MM.1S (cell line): ENCODE data around the gene MBD5.

Experiments
- CTCF ChIP-seq: fragments of 300-600 bp; sonication (generic); IDR thresholded peaks from 2 replicates; pipeline ENCODE4 v1.5.1; 2016; ENCODE audit warnings: antibody characterized with exemption, low read length, mixed read lengths
- EZH2phosphoT487 ChIP-seq: fragments of 300-600 bp; sonication (generic); IDR thresholded peaks from 2 replicates; pipeline ENCODE4 v1.6.1; 2018; ENCODE audit warnings: antibody characterized with exemption, low read length

DNA sequence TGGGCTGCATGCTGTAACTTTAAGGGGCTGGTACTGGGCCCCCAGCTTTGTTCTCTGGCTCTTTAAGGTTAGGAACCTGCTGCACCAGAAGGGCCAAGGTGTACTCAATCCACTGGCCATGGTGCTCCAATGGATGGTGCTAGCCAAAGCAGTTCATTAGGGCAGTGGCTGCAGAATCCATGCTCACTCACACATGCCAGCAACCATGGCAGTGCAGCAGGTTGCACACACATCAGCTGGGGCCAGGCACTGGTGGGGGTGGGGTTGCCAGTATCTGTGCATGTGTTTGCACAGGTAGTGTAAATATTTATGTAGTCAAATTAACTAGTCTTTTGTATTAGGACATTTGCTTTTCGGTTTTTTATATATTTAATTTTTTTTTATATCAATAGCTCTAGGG, 395.4 kb downstream of the MBD5 start:
- TF ChIP-seq CTCF (no peak), EZH2phosphoT487 (no peak)
